ENCODE data around the gene PCDHGA6.

DNA sequence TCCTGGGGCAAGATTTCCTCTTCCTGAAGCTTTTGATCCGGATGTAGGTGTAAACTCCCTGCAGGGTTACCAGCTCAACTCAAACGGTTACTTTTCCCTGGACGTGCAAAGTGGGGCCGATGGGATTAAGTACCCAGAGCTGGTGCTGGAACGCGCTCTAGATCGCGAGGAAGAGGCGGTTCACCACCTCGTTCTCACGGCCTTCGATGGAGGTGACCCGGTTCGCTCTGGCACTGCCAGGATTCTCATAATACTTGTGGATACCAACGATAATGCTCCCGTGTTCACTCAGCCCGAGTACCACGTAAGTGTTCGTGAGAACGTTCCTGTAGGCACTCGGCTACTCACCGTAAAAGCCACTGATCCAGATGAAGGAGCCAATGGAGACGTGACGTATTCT is 18.1 kb upstream of the PCDHGA6 start:
- no peak for TF ChIP-seq POLR2A (IDR thresholded peaks at IDR 0.05; ENCODE audit: control extremely low read depth in 1 of 2, low read depth in 2 of 2, low read length in 2 of 2)
- TF ChIP-seq CEBPB (IDR thresholded peaks at IDR 0.05; ENCODE audit: low read depth, low read length): no peak
- TF ChIP-seq POLR2AphosphoS5 (IDR thresholded peaks at IDR 0.05; ENCODE audit: low read depth, low read length): no peak
- TF ChIP-seq PHF8 (conservative IDR thresholded peaks at IDR 0.05; ENCODE audit: low read depth, low read length): no peak
- TF ChIP-seq, protein P1, sequence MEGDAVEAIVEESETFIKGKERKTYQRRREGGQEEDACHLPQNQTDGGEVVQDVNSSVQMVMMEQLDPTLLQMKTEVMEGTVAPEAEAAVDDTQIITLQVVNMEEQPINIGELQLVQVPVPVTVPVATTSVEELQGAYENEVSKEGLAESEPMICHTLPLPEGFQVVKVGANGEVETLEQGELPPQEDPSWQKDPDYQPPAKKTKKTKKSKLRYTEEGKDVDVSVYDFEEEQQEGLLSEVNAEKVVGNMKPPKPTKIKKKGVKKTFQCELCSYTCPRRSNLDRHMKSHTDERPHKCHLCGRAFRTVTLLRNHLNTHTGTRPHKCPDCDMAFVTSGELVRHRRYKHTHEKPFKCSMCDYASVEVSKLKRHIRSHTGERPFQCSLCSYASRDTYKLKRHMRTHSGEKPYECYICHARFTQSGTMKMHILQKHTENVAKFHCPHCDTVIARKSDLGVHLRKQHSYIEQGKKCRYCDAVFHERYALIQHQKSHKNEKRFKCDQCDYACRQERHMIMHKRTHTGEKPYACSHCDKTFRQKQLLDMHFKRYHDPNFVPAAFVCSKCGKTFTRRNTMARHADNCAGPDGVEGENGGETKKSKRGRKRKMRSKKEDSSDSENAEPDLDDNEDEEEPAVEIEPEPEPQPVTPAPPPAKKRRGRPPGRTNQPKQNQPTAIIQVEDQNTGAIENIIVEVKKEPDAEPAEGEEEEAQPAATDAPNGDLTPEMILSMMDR (IDR thresholded peaks at IDR 0.05; ENCODE audit: control extremely low read depth in 1 of 3, insufficient read depth in 1 of 3, low read depth in 1 of 3, low read length in 3 of 3): no peak
- TF ChIP-seq CHD2 (IDR thresholded peaks at IDR 0.05; ENCODE audit: low read length): no peak
- TF ChIP-seq, protein P2, sequence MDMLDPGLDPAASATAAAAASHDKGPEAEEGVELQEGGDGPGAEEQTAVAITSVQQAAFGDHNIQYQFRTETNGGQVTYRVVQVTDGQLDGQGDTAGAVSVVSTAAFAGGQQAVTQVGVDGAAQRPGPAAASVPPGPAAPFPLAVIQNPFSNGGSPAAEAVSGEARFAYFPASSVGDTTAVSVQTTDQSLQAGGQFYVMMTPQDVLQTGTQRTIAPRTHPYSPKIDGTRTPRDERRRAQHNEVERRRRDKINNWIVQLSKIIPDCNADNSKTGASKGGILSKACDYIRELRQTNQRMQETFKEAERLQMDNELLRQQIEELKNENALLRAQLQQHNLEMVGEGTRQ (IDR thresholded peaks at IDR 0.05; ENCODE audit: low read length): no peak
- no peak for TF ChIP-seq EP300 (IDR thresholded peaks at IDR 0.05; ENCODE audit: borderline replicate concordance in 1 of 2, low read depth in 2 of 2, low read length in 2 of 2)
- no peak for TF ChIP-seq CHD1 (IDR thresholded peaks at IDR 0.05; ENCODE audit: low read depth, low read length)

Data from H1 (cell line).